Activated CD4-positive, alpha-beta memory T cell treated with anti-CD3 and anti-CD28 coated beads, Interleukin-2, amount 10 ng/mL, durations not matched to agents 7 days and 5 days (primary cell): ENCODE data around the gene MCHR1. TPM values are rescaled to one million over a fixed set of nuclear protein-coding genes. Genes with fewer than 3 reads are reported as not detected.
"Not testable (repeated sequence)": the region's sequence is repeated elsewhere in the genome, so short reads cannot be mapped to it uniquely, and the experiment has no call there.

Experiments used
- CTCF ChIA-PET: fragments of 350-600 bp; sonication (Branson Sonifier 250); formaldehyde crosslinking; loops from one replicate; lab custom pipeline; 2021; ENCODE audit warnings: antibody characterized with exemption, inconsistent platforms; lab: Charles Lee
- POLR2A ChIA-PET: fragments of 350-600 bp; sonication (Branson Sonifier 250); formaldehyde crosslinking; loops from one replicate; lab custom pipeline; 2021; ENCODE audit warnings: antibody characterized with exemption; lab: Charles Lee
- DNase-seq: peaks from one replicate; pipeline ENCODE4 v3.0.0-alpha.2; 2020
- H3K27ac Mint-ChIP-seq: one replicate; pipeline ENCODE4 v1.8.0; 2021; ENCODE audit warnings: mild to moderate bottlenecking, mixed read lengths
- H3K27me3 Mint-ChIP-seq: one replicate; pipeline ENCODE4 v1.8.0; 2021; ENCODE audit warnings: mixed read lengths
- H3K36me3 Mint-ChIP-seq: one replicate; pipeline ENCODE4 v1.8.0; 2021; ENCODE audit warnings: low read depth, mixed read lengths
- H3K4me1 Mint-ChIP-seq: one replicate; pipeline ENCODE4 v1.8.0; 2021; ENCODE audit warnings: mixed read lengths
- H3K4me3 Mint-ChIP-seq: one replicate; pipeline ENCODE4 v1.8.0; 2021; ENCODE audit warnings: mild to moderate bottlenecking, mixed read lengths
- H3K9me3 Mint-ChIP-seq: one replicate; pipeline ENCODE4 v1.8.0; 2021; ENCODE audit warnings: mixed read lengths
- total RNA-seq, 2 experiments: library from RNA; stranded (reverse); gene quantifications; one replicate each; pipeline ENCODE4 v1.2.3, GENCODE V29; 2021

Gene MCHR1
- total RNA-seq, 2 experiments from 2014 or later = not detected

DNA sequence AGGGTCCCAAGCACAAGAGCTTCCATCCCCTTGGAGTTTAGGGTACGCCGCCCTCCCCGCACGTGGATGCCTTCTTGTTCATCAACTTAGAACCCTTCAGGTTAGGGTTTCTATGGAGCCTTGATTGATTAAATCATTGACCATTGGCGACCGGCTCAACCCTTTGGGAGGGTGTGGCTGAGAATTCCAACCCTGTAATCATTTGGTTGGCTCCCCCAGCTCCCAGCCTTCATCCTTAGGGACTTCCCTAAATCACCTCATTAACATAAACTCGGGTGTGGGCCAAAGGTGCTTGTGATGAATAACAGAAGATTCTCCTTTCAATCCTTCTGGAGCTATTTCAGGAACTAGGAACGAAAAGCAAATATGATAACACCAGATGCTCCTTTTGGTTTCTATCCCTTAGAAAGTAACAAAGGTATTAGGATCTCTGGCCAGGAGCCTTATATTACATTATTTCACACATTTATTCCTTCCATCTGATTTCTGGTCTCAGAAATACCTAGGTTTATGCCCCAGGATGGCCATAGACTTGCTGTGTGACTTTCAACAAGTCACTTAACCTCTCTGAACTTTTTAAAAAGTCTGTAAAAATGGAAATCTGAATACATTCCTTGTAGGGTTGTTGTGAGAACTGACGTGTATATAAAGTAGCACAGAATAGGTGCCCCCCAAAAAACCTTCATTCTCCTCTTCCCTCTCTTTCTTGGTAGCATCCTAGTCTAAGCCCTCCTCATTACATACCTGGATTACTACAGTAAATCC, 26.8 kb downstream of the MCHR1 start:
- H3K36me3 Mint-ChIP-seq = no peaks in the 10 kb centered on the region
- no peak for DNase-seq
- POLR2A ChIA-PET = no interaction called here
- H3K4me1 Mint-ChIP-seq = peaks cover 14% of the 10 kb centered on the region
- no peak overlapping the region for H3K4me3 Mint-ChIP-seq
- H3K27me3 Mint-ChIP-seq = no peaks in the 10 kb centered on the region
- CTCF ChIA-PET = no interaction called here
- H3K27ac Mint-ChIP-seq = no peak overlapping the region
- peaks cover 2% of the 10 kb centered on the region for H3K9me3 Mint-ChIP-seq

DNA sequence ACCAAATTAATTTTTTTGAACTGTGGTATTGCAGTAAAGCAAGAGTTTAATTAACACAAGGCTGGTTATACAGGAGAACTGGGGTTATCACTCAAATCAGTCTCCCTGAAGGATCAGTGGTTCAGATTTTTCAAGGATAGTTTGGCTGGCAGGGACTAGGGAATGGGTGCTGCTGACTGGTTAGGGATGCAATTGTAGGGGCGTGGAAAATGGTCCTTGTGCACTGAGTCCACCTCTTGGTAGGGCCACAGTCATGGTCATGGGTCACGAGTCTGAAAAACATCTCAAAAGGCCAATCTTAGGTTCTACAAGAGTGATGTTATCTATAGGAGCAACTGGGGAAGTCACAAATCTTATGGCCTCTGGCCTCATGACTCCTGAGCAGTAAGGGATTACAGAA, 27.9 kb downstream of the MCHR1 start:
- peaks cover 21% of the 10 kb centered on the region for H3K4me1 Mint-ChIP-seq
- no peak for DNase-seq
- no peak overlapping the region for H3K4me3 Mint-ChIP-seq
- peaks cover 3% of the 10 kb centered on the region for H3K36me3 Mint-ChIP-seq
- peaks cover 4% of the 10 kb centered on the region for H3K27me3 Mint-ChIP-seq
- ChIA-PET POLR2A (interaction anchor here (0.7 kb wide), 1 partner anchor 283 kb away, joined by 3 read pairs; no protein-coding TSS in a partner anchor), CTCF (no interaction called here)
- H3K27ac Mint-ChIP-seq = no peak overlapping the region
- peaks cover 2% of the 10 kb centered on the region for H3K9me3 Mint-ChIP-seq

DNA sequence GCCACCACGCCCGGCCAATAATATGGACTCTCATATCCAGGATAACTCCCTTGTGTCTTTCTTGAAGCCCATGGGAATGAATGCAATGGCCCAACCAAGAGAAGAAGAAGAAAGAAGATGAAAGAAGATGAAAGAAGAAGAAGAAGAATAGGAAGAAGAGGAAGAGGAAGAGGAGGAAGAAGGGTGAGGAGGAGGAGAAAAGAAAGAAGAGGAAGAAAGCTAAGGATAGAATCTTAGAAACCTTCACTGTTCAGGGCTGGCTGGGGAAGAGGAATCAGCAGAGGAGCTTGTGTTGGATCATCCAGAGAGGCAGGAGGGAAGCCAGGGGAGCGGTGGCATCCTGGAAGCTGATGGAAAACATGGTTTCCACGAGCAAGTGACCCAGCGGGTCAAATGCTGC, 28.9 kb downstream of the MCHR1 start:
- H3K4me1 Mint-ChIP-seq = peaks cover 21% of the 10 kb centered on the region
- H3K9me3 Mint-ChIP-seq = peaks cover 2% of the 10 kb centered on the region
- ChIA-PET POLR2A (no interaction called here), CTCF (no interaction called here)
- no peak overlapping the region for H3K4me3 Mint-ChIP-seq
- H3K27me3 Mint-ChIP-seq = peaks cover 7% of the 10 kb centered on the region
- H3K36me3 Mint-ChIP-seq = peaks cover 3% of the 10 kb centered on the region
- DNase-seq = no peak
- no peak overlapping the region for H3K27ac Mint-ChIP-seq

DNA sequence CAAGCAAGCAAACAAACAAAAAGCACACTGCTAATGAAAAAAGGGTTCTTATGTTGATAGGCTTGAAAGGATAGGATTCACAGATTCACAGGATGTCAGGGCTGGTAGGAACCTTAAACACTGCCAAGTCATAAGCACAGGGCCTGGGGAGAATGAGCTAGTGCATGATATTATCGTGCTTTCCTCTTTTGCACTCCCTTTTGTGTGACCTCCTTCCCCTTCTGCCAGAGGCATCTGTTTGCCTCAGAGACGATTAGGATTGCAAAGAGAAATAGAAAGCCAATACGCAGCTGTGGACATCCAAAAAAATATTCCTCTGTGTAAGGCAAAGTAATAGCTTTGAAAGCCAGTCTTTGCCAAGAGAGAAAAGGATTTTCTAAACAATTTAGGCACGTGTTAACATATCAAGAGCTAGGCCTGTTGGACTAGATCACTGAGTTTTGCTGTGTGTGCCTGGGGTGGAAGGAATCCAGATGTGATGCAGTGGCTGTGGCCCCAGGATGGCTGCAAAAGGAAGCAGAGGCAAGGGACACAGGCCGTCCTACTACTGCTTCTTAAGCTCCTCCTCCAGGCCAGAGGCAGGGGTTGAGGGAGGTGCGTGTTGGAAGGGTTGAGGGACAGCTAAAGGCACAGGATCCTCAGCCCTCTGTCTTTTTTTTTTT, 30.6 kb downstream of the MCHR1 start:
- Mint-ChIP-seq H3K4me1 (peaks cover 21% of the 10 kb centered on the region), H3K36me3 (peaks cover 3% of the 10 kb centered on the region), H3K27me3 (peaks cover 13% of the 10 kb centered on the region), H3K9me3 (peaks cover 2% of the 10 kb centered on the region), H3K27ac (no peak overlapping the region), H3K4me3 (no peak overlapping the region)
- DNase-seq = no peak
- ChIA-PET POLR2A (interaction anchor here (1.0 to 2.8 kb wide), 2 partner anchors 26 to 108 kb away, joined by 4 to 15 read pairs; no protein-coding TSS in a partner anchor), CTCF (interaction anchor here (3.5 kb wide), 1 partner anchor 27 kb away, joined by 25 read pairs; no protein-coding TSS in a partner anchor)

DNA sequence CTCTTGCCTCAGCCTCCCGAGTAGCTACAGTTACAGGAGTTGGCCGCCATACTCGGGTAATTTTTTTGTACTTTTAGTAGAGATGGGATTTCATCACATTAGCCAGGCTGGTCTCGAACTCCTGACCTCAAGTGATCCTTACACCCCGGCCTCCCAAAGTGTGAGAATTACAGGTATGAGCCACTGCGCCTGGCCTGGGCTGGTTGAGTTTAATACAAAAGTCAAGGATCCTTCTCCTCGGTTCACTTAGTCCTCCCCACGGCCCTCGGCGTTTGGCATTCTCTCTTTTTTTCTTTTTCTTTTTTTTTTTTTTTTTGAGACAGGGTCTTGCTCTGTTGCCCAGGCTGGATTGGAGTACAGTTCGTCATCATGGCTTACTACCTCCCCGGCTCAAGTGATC, 33.0 kb downstream of the MCHR1 start:
- H3K9me3 Mint-ChIP-seq = peaks cover under 1% of the 10 kb centered on the region

DNA sequence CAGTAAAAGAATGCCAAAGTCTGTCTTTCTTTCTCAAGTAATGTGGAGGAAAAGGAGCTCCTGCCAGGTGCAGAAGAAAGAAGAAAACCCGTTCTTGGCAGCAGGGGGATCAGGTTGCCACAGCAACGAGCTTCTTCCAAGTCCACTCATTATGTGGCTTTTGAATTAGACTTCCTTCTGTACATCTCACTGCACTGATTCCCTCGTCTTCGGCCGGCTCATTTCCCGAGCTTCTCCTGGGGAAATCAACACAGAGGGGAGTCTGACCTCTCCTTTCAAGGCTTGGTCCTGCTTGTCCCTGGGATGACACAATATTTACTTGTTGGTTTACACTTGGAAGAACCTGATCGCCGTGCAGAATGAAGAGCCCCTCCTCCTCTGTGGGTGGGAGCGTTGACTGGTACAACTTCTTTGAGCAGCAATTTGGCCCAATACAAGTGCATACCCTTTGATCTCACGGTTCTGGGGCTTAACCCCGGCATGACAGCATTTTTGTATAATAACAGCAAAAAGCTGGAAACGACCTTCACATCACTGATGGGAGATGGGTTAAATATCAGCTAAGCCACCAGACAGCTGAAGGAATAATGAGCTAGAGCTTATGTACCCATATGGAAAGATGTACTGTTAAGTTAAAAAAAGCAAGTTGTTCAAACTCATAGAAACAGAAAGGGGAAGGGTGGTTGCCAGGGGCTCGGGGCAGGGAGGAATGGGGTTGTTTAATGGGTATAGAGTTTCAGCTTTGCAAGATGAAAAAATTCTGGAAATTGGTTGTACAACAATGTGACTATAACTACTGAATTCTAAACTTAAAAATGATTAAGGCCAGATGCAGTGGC, 35.4 kb downstream of the MCHR1 start:
- POLR2A ChIA-PET = no interaction called here

More for the DNA sequence above, 33.0 kb downstream of the MCHR1 start:
- CTCF ChIA-PET = interaction anchor here (0.6 to 3.5 kb wide), 3 partner anchors 16 to 29 kb away, joined by 3 to 25 read pairs (median 3); no protein-coding TSS in a partner anchor
- Mint-ChIP-seq H3K36me3 (peaks cover 3% of the 10 kb centered on the region), H3K4me3 (no peak overlapping the region), H3K4me1 (peaks cover 21% of the 10 kb centered on the region), H3K27me3 (peaks cover 18% of the 10 kb centered on the region), H3K27ac (no peak overlapping the region)
- DNase-seq = no peak
- POLR2A ChIA-PET = interaction anchor here (0.7 to 2.8 kb wide), 6 partner anchors 9 to 460 kb away, joined by 3 to 15 read pairs (median 5); partner anchors contain the start of genes ST13 and XPNPEP3

DNA sequence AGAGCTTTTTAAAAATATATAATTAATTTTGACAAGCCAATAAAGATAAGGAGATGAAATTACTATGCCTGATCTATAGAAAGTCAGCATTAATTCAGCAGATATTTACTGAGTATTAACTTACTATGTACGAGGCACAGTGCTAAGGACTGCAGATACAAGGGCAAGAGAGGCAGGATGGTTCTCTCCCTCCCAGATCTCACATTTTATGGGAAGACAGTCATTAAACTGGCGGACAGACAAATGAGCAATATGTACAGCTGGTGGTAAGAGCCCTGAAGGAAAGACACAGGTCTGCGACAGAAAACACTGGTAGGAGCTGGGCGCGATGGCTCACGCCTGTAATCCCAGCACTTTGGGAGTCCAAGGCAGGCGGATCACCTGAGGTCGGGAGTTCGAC, 36.8 kb downstream of the MCHR1 start:
- Mint-ChIP-seq H3K36me3 (peaks cover 3% of the 10 kb centered on the region), H3K27me3 (peaks cover 29% of the 10 kb centered on the region), H3K4me1 (peaks cover 13% of the 10 kb centered on the region), H3K4me3 (no peak overlapping the region), H3K27ac (no peak overlapping the region), H3K9me3 (no peaks in the 10 kb centered on the region)
- DNase-seq = no peak
- CTCF ChIA-PET = no interaction called here
- POLR2A ChIA-PET = interaction anchor here (2.5 kb wide), 1 partner anchor 11 kb away, joined by 6 read pairs; no protein-coding TSS in a partner anchor

More for the DNA sequence above, 35.4 kb downstream of the MCHR1 start:
- CTCF ChIA-PET = interaction anchor here (0.5 to 0.6 kb wide), 2 partner anchors 16 kb away, joined by 3 to 6 read pairs; no protein-coding TSS in a partner anchor
- peaks cover 23% of the 10 kb centered on the region for H3K4me1 Mint-ChIP-seq
- DNase-seq = no peak
- no peak overlapping the region for H3K4me3 Mint-ChIP-seq
- no peaks in the 10 kb centered on the region for H3K9me3 Mint-ChIP-seq
- peaks cover 3% of the 10 kb centered on the region for H3K36me3 Mint-ChIP-seq
- H3K27ac Mint-ChIP-seq = no peak overlapping the region
- peaks cover 27% of the 10 kb centered on the region for H3K27me3 Mint-ChIP-seq

DNA sequence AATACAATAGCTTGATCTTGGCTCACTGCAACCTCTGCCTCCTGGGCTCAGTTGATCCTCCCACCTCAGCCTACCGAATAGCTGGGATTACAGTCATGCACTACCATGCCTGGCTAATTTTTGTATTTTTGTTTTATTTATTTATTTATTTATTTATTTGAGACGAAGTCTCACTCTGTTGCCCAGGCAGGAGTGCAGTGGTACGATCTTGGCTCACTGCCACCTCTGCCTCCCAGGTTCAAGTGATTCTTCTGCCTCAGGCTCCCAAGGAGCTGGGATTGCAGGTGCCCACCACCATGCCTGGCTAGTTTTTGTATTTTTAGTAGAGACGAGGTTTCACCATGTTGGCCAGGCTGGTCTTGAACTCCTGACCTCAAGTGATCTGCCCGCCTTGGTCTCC, 38.4 kb downstream of the MCHR1 start:
- H3K27ac Mint-ChIP-seq, H3K4me1 Mint-ChIP-seq, H3K9me3 Mint-ChIP-seq, H3K36me3 Mint-ChIP-seq, DNase-seq, H3K4me3 Mint-ChIP-seq: not testable (repeated sequence)
- ChIA-PET CTCF (interaction anchor here (0.6 to 1.5 kb wide), 3 partner anchors 35 to 42 kb away, joined by 4 to 5 read pairs (median 5); no protein-coding TSS in a partner anchor), POLR2A (interaction anchor here (2.5 kb wide), 1 partner anchor 9 kb away, joined by 6 read pairs; no protein-coding TSS in a partner anchor)
- peaks cover 25% of the 10 kb centered on the region for H3K27me3 Mint-ChIP-seq

DNA sequence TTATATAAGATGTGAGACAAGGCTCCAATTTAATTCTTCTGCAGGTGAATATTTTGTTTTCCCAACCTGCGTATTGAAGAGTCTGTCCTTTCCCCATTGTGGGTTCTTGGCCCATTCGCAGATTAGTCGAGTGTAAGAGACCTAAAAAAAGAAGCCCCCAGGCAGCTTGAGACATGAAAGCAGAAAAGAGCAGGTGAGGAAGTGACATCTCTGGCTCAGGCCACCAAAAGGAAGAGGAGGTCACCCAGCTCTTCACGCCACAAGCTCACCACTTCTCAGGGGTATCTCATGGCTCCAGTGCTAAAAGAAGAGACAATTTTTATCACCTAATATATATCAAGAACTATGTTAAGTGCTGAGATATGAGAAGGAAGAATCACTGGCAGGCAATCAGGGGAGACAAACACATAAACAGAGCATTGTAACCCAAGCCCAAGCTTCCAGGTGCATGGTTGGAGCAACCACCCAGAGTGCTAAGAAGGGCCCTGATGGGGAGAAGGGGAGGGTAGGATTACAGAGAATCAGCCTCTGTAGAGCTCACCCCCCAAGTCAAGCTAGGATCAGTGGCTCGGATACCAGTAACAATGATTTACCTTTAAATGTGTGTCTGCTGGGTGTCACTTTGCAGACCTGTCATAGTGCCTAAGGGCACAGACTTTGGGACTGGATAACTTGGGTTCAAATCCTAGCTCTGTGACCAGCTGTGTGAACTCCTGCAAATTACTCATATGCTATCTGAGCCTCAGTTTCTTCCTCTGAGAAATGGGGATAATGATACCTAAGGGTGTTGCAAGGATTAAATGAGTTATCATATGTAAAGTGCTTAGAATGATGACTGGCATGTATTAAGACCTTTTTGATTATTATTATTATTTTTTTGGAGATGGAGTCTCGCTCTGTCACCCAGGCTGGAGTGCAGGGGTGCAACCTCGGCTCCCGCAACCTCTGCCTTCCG, 39.2 kb downstream of the MCHR1 start:
- Mint-ChIP-seq H3K27ac (no peak overlapping the region), H3K36me3 (no peaks in the 10 kb centered on the region), H3K9me3 (no peaks in the 10 kb centered on the region), H3K4me1 (peaks cover 4% of the 10 kb centered on the region), H3K27me3 (peaks cover 22% of the 10 kb centered on the region), H3K4me3 (no peak overlapping the region)
- CTCF ChIA-PET = interaction anchor here (0.6 to 1.5 kb wide), 2 partner anchors 35 to 41 kb away, joined by 5 read pairs; no protein-coding TSS in a partner anchor
- no peak for DNase-seq
- POLR2A ChIA-PET = interaction anchor here (2.5 kb wide), 1 partner anchor 8 kb away, joined by 6 read pairs; no protein-coding TSS in a partner anchor

DNA sequence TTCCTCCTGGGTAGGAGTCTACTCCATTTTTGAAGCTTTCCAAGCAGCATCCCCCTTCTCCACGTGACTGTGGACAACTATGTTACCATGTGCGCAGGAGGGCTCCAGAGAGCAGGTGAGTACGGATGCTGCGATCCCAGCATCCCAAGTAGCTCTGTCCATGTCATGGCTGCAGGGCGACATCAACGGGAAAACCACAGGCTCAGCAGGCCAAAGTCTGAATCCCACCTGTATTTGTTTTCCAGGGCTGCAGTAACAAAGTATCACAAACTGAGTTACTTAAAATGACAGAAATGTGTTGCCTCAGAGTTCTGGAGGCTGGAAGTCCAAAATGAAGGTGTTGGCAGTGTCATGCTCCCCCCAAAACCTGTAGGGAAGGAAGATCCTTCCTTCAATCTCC, 40.3 kb downstream of the MCHR1 start:
- H3K4me3 Mint-ChIP-seq = no peak overlapping the region
- DNase-seq = no peak
- POLR2A ChIA-PET = no interaction called here
- CTCF ChIA-PET = no interaction called here
- H3K9me3 Mint-ChIP-seq = no peaks in the 10 kb centered on the region
- H3K36me3 Mint-ChIP-seq = no peaks in the 10 kb centered on the region
- no peak overlapping the region for H3K27ac Mint-ChIP-seq
- H3K4me1 Mint-ChIP-seq = peaks cover 4% of the 10 kb centered on the region
- H3K27me3 Mint-ChIP-seq = peaks cover 19% of the 10 kb centered on the region

DNA sequence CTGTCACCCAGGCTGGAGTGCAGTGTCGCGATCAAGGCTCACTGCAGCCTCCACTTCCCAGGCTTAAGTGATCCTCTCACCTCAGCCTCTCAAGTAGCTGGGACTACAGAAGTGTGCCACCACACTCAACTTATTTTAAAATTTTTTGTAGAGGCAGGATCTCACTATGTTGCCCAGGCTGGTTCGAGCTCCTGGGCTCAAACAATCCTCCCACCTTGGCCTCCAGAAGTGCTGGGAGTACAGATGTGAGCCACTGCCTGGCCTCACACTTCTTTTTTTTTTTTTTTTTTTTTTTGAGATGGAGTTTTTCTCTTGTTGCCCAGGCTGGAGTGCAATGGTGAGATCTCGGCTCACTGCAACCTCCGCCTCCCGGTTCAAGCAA, 40.9 kb downstream of the MCHR1 start:
- H3K9me3 Mint-ChIP-seq, POLR2A ChIA-PET: not testable (repeated sequence)

More for the DNA sequence above, 40.9 kb downstream of the MCHR1 start:
- H3K27ac Mint-ChIP-seq, H3K4me3 Mint-ChIP-seq, CTCF ChIA-PET, DNase-seq, H3K4me1 Mint-ChIP-seq, H3K36me3 Mint-ChIP-seq: not testable (repeated sequence)
- H3K27me3 Mint-ChIP-seq = peaks cover 15% of the 10 kb centered on the region
